BE2C (cell line): ENCODE measurements around the gene S1PR1.

ENCODE experiments used
- DNase-seq: peaks from one replicate; pipeline ENCODE4 v3.0.0-alpha.2; 2020
- H3K27me3 ChIP-seq: fragments of 250-450 bp; sonication (Bioruptor Pico); 2 replicates; pipeline ENCODE4 v1.5.1; 2020; ENCODE audit warnings: mild to moderate bottlenecking
- H3K36me3 ChIP-seq: fragments of 250-450 bp; sonication (Bioruptor Pico); 2 replicates; pipeline ENCODE4 v1.5.1; 2020; ENCODE audit warnings: mild to moderate bottlenecking
- H3K4me1 ChIP-seq: fragments of 250-450 bp; sonication (Bioruptor Pico); 2 replicates; pipeline ENCODE4 v1.5.1; 2020
- H3K4me3 ChIP-seq: 2 replicates; pipeline ENCODE4 v1.5.1; 2011; ENCODE audit warnings: low read depth, low read length
- H3K9me3 ChIP-seq: fragments of 250-450 bp; sonication (Bioruptor Pico); 2 replicates; pipeline ENCODE4 v1.5.1; 2020
- TF ChIP-seq, protein P1 (sequence below): IDR thresholded peaks from 2 replicates; pipeline ENCODE4 v1.5.1; 2012; ENCODE audit warnings: mild to moderate bottlenecking, low read depth, low read length

Gene S1PR1

GRCh38 chr1:101242324-101243050 is 5.7 kb downstream of the S1PR1 start:
- H3K4me3 ChIP-seq = no peak overlapping the region
- no peak for DNase-seq
- no peaks in the 10 kb centered on the region for H3K4me1 ChIP-seq
- TF ChIP-seq, protein P1, sequence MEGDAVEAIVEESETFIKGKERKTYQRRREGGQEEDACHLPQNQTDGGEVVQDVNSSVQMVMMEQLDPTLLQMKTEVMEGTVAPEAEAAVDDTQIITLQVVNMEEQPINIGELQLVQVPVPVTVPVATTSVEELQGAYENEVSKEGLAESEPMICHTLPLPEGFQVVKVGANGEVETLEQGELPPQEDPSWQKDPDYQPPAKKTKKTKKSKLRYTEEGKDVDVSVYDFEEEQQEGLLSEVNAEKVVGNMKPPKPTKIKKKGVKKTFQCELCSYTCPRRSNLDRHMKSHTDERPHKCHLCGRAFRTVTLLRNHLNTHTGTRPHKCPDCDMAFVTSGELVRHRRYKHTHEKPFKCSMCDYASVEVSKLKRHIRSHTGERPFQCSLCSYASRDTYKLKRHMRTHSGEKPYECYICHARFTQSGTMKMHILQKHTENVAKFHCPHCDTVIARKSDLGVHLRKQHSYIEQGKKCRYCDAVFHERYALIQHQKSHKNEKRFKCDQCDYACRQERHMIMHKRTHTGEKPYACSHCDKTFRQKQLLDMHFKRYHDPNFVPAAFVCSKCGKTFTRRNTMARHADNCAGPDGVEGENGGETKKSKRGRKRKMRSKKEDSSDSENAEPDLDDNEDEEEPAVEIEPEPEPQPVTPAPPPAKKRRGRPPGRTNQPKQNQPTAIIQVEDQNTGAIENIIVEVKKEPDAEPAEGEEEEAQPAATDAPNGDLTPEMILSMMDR = no peak
- no peaks in the 10 kb centered on the region for H3K36me3 ChIP-seq
- H3K27me3 ChIP-seq = no peaks in the 10 kb centered on the region
- no peaks in the 10 kb centered on the region for H3K9me3 ChIP-seq

DNA sequence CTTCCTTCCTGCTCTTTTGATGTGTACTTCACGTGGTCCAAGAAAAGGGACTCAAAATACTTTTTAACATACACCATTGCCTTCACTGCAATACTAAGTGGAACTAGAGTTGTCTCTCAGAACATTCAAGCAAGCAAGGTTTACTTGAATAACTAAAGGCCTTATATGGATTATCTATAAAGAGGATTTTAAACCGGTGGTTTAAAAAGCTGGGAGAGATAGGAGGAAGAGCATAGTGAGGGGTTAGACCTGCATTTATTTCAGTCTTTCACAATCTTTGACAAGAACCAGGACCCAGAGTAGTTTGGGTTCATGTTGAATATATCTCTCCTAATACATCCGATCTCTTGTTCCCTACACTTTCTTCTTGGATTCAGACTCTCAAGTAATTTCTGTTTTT is 6.9 kb downstream of the S1PR1 start:
- H3K27me3 ChIP-seq = no peaks in the 10 kb centered on the region
- H3K4me1 ChIP-seq = no peaks in the 10 kb centered on the region
- H3K36me3 ChIP-seq = no peaks in the 10 kb centered on the region
- no peak for DNase-seq
- TF ChIP-seq, protein P1 = no peak
- H3K9me3 ChIP-seq = no peaks in the 10 kb centered on the region
- no peak overlapping the region for H3K4me3 ChIP-seq

DNA sequence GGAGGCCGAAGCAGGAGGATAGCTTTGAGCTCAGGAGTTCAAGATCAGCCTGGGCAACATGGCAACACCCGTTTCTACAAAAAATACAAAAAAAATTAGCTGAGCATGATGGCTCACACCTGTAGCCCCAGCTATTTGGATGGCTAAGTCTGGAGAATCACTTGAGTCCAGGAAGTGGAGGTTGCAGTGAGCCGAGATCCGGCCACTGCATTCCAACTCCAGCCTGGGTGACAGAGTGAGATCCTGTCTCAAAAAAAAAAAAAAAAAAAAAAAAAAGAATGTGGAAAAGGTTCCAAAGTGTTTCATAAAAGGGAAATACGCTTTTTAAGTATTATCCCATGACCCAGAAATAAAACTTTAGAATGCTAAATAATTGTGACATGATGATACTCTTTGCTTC is 8.0 kb downstream of the S1PR1 start:
- Histone ChIP-seq H3K9me3 (no peaks in the 10 kb centered on the region), H3K36me3 (no peaks in the 10 kb centered on the region), H3K4me3 (no peak overlapping the region), H3K4me1 (no peaks in the 10 kb centered on the region), H3K27me3 (no peaks in the 10 kb centered on the region)
- no peak for DNase-seq
- TF ChIP-seq, protein P1 = no peak

DNA sequence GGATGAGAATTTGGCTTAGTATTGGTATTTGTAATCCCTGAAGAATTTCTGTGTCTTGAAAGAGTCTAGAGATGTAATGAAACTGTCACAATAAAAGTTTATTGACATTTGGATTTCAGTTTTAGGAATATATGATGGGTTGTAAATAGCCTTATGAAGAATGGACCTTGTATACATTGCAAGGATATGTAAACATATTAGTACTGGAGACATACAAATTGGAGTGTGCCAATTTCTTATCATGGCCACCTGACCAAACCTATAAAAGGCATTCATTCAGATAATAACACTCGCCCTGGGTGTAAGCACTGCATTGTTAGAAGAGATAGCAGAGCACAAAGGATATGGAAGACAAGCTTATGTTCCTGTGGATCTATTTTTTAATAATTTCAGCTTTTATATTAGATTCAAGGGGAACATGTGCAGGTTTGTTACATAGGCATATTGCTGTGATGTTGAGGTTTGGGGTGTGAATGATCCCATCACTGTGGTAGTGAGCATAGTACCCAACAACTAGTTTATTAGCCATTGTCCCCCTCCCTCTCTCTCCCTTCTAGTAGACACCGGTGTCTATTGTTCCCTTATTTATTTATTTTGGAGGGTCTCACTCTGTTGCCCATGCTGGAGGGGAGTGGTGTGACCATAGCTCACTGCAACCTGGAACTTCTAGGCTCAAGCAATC is 8.6 kb downstream of the S1PR1 start:
- no peaks in the 10 kb centered on the region for H3K9me3 ChIP-seq
- H3K4me1 ChIP-seq = no peaks in the 10 kb centered on the region
- no peak overlapping the region for H3K4me3 ChIP-seq
- no peaks in the 10 kb centered on the region for H3K36me3 ChIP-seq
- no peaks in the 10 kb centered on the region for H3K27me3 ChIP-seq
- TF ChIP-seq, protein P1 = no peak
- DNase-seq = no peak

- H3K4me1 ChIP-seq = no peaks in the 10 kb centered on the region
- H3K27me3 ChIP-seq = no peaks in the 10 kb centered on the region
- H3K9me3 ChIP-seq = no peaks in the 10 kb centered on the region
- no peak for DNase-seq
- no peaks in the 10 kb centered on the region for H3K36me3 ChIP-seq
- TF ChIP-seq, protein P1 = no peak
- no peak overlapping the region for H3K4me3 ChIP-seq
Observed at GRCh38 chr1:101247404-101248287, 10.8 kb downstream of the S1PR1 start.
